Fibroblast of villous mesenchyme (primary cell): ENCODE results near the gene LRIT3. TPM values are rescaled to one million over a fixed set of nuclear protein-coding genes. Genes with fewer than 3 reads are reported as not detected.

ENCODE experiments used
- DNase-seq: peaks from one replicate; pipeline ENCODE4 v3.0.0-alpha.2; 2010; ENCODE audit warnings: low read depth
- H3K4me3 ChIP-seq: 2 replicates; pipeline ENCODE4 v1.5.1; 2011; ENCODE audit warnings: low read depth, mild to moderate bottlenecking, low read length
- total RNA-seq: library from RNA; depleted of rRNA; stranded (reverse); fragments of >200 nt; gene quantifications from 2 replicates; pipeline ENCODE4 v1.2.3, GENCODE V29; 2012
- TF ChIP-seq, protein P1 (sequence below): IDR thresholded peaks from 2 replicates; pipeline ENCODE4 v1.5.1; 2012; ENCODE audit warnings: low read depth, mild to moderate bottlenecking, low read length; ENCODE audit not compliant: insufficient read depth

The LRIT3 gene
- total RNA-seq, 1 donor, result not detected

DNA sequence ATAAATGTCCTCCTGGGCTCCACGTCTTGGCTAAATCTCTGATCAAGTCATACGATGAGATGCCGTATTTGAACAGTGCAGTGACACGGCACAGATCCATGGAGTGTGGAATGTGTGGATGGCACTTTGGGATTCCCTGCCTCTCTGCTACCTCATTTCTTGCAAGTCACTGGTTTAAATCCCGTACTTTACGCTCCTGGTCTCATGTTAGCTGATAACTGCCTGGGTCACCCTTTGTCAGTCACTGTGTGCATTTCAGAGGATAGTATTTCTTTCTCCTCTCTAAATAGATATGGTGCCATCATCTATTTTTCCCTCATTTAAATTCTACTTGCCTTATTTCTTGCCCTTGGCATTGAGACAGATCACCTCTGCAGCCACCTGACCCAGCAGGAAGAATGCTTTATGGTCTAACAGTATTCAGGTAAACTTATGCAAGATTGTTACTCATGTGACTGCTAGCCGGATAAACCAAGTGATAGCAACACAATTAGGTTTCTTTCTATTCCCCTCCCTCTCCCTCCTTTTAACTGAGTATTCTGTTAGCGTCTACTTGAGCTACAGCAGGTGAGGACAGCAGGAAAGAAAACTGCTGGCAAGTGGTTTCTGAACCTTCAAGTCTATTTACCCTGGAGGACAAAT lies 67.6 kb downstream of the LRIT3 start:
- H3K4me3 ChIP-seq, result no peak overlapping the region
- DNase-seq, result no peak
- TF ChIP-seq, protein P1, sequence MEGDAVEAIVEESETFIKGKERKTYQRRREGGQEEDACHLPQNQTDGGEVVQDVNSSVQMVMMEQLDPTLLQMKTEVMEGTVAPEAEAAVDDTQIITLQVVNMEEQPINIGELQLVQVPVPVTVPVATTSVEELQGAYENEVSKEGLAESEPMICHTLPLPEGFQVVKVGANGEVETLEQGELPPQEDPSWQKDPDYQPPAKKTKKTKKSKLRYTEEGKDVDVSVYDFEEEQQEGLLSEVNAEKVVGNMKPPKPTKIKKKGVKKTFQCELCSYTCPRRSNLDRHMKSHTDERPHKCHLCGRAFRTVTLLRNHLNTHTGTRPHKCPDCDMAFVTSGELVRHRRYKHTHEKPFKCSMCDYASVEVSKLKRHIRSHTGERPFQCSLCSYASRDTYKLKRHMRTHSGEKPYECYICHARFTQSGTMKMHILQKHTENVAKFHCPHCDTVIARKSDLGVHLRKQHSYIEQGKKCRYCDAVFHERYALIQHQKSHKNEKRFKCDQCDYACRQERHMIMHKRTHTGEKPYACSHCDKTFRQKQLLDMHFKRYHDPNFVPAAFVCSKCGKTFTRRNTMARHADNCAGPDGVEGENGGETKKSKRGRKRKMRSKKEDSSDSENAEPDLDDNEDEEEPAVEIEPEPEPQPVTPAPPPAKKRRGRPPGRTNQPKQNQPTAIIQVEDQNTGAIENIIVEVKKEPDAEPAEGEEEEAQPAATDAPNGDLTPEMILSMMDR, result no peak

DNA sequence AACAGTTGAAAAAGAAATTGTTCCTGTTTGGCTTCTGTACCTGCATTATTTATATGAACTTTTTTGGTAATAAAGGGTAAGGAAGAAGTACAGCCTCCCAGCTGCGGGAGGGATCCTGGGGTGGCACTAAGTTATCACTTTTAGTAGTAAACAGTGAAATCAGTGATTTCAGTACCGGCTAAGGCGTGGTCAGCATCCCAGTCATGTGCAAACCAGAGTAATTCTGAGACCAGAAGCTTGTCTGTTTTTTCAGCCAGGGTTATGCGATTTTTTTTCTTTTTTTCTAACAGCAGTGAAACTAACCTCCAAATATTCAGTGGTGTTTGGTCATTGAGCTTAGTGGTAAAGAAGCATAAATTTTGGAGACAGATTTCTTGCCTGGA lies 68.1 kb downstream of the LRIT3 start:
- no peak for DNase-seq
- TF ChIP-seq, protein P1, result no peak
- H3K4me3 ChIP-seq, result no peak overlapping the region

DNA sequence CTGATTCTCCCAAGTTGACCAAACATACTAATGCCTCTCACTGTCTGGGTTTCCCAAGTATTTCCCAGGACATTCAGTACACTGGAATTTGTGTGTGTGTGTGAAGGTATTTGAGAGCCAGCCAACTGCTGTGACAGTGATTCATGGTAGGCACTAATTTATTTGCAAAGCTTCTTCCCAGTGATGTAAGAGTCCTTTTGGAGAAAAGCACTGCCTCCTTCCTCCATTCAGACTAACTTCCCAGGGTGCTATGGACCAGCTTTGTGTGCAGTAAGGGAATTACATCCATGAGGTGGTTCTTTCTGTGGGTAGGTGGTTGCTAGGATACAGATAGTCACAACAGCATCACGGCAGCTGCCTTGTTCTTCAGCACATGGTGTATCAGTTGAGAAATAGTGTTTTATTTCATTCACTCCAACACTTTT lies 73.5 kb downstream of the LRIT3 start:
- TF ChIP-seq, protein P1, result no peak
- no peak overlapping the region for H3K4me3 ChIP-seq
- DNase-seq, result peak; percentile 60

Other genes starting within 250 kb of the LRIT3 start
- gene CASP6, start 144.7 kb upstream of the LRIT3 start, total RNA-seq, result 22.2 and 26.3 TPM in 2 replicates
- 11.7 and 14.2 TPM in 2 replicates for gene PLA2G12A, start 118.0 kb upstream of the LRIT3 start, total RNA-seq
- 17.3 and 18.4 TPM in 2 replicates for gene CFI, start 46.1 kb upstream of the LRIT3 start, total RNA-seq
- gene GAR1, start 32.3 kb upstream of the LRIT3 start, total RNA-seq, result 4.5 and 5.2 TPM in 2 replicates
- gene RRH, start 20.1 kb upstream of the LRIT3 start, total RNA-seq, result 0.32 TPM in 1 of 2 replicates, not detected in the other
- 1.9 and 6.5 TPM in 2 replicates for gene EGF, start 64.8 kb downstream of the LRIT3 start, total RNA-seq